ENCODE results near the gene SH3PXD2B.

SH3PXD2B gene

GRCh38 chr5:172433513-172433912 lies 20.8 kb downstream of the SH3PXD2B start:
- TF ChIP-seq CTCF (IDR thresholded peaks at IDR 0.05; ENCODE audit: control insufficient read depth, extremely low read depth, insufficient read depth): no peak
- H3K4me3 ChIP-seq (ENCODE audit: low read depth, low read length): no peak overlapping the region
- no peak for DNase-seq (ENCODE audit: low read depth)

DNA sequence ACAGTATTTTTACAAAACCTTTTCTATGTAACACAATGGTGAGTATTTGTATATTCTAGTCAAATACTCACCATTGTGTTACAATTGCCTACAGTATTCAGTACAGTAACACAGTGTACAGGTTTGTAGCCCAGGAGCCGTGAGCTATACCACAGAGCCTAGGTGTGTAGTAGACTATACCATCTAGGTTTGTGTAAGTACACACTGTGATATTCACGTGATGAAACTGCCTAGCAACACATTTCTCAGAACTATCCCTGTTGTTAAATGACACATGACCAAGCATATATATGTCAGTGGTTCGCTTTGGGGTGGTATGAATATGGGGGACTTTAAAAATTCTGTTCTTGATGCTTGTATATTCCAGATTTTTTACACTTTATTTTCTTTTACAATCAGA lies 21.3 kb downstream of the SH3PXD2B start:
- no peak for TF ChIP-seq CTCF (IDR thresholded peaks at IDR 0.05; ENCODE audit: control insufficient read depth, extremely low read depth, insufficient read depth)
- no peak overlapping the region for H3K4me3 ChIP-seq (ENCODE audit: low read depth, low read length)
- DNase-seq (ENCODE audit: low read depth): no peak

DNA sequence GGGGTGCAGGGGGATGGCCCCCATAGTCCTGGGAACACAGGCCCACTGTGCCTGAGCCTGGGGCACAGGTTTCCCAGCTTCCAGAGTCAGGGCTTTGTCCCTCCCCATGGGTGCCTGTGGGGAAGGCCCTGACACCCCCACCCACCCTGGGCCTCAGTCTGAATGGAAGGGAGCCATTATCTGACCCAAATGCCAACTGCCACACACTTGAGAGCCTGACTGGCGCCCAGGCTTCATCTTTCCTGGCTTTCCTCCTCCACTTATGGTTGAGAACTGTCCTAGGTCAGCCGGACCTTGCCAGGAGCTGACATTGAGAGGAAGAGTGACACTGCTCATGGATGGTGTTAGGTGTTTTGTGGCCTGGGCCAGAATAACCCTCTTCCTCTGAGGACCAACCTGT lies 24.0 kb downstream of the SH3PXD2B start:
- no peak overlapping the region for H3K4me3 ChIP-seq (ENCODE audit: low read depth, low read length)
- no peak for DNase-seq (ENCODE audit: low read depth)
- TF ChIP-seq CTCF (IDR thresholded peaks at IDR 0.05; ENCODE audit: control insufficient read depth, extremely low read depth, insufficient read depth): no peak

DNA sequence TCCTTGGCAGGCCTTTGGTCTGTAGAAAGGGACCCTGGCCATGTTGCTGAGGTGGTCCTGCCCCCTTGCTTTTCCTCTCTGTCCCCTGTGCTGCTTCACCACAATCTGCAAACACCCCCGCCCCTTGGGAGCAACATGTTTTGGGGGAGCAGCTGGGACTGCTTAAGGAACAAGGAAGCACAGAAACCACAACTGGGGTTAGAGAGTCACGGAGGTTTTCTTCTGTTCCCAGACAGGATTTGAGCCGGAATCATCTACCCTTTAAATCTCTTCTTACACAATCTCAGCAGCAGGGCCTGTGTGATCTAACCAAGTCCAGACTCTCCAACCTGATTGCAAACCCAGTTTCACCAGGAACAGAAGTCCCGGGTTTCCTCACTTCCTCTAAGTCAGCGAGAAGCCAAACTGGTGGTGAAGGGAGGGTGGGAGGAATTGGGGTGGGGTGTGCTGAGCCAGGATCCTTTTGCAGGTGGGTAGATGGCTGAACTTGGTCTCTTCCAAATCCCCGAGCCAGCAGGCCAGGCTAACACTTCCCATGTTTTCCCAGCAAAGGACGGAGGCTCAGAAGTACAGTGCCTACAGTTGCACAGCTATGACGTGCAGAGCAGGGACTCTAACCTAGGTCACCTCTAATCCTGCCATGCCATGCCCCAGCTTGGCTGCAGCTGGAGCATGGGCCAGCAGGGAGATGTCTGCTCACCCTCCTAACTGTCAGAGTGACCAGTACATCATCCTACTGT lies 25.0 kb downstream of the SH3PXD2B start:
- DNase-seq (ENCODE audit: low read depth): no peak
- TF ChIP-seq CTCF (IDR thresholded peaks at IDR 0.05; ENCODE audit: control insufficient read depth, extremely low read depth, insufficient read depth): no peak
- H3K4me3 ChIP-seq (ENCODE audit: low read depth, low read length): no peak overlapping the region

DNA sequence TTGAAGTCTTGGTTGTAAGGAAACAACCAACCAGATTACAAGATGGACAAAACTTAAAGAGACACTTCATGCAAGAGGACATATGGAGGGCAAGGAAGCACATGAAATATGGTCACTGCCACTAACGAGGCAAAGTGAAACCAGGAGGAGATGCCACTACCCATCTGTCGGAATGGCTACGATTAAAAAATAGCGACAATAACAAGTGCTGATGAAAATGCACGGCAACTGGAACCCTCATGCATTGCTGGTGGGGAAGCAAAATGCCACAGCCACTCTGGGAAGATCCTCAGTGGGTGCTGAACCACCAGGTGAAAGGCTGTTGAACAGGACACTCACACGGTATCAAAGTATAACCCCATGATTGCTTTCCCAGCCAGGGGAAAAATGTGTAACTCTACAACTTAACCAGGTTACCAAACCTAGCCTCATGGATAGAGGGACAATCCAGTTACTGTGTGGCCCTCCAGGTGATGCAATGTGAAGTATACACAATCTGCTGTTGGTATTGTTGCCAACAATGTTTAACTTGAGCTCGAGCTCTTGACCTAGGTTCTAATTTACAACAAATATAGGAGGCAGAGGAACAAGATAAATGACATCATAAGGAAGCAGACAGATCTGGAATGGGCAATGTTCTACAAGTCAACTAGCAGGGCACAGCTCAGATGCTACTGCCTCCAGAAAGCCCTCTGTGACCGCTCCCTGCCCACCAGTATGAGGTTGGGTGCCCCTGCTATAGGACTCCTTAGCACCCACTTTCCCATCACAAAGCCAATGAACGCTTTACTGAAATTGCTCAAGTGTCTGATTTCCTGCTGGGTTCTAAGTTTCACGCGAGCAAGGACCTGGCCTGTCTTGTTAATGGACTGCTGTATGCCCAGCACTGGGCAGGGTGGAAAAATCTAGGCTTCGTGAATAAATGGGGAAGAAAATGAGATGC lies 25.8 kb downstream of the SH3PXD2B start:
- H3K4me3 ChIP-seq (ENCODE audit: low read depth, low read length): no peak overlapping the region
- no peak for DNase-seq (ENCODE audit: low read depth)
- TF ChIP-seq CTCF (IDR thresholded peaks at IDR 0.05; ENCODE audit: control insufficient read depth, extremely low read depth, insufficient read depth): no peak

DNA sequence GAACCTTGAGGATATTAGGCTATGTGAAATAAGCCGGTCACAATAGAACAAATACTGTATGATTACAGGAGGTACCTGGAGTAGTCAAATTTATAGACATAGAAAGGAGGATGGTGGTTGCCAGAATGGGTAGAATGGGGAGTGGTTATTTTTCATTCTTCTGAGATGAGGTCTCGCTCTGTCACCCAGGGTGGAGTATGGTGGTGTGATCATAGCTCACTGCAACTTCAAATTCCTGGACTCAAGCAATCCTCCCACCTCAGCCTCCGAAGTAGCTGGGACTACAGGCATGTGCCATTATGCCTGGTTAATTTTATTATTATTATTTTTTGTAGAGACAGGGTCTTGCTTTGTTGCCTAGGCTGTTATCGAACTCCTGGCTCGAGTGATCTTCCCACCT lies 27.1 kb downstream of the SH3PXD2B start:
- DNase-seq (ENCODE audit: low read depth): no peak
- H3K4me3 ChIP-seq (ENCODE audit: low read depth, low read length): no peak overlapping the region
- TF ChIP-seq CTCF (IDR thresholded peaks at IDR 0.05; ENCODE audit: control insufficient read depth, extremely low read depth, insufficient read depth): no peak
